Activated naive CD4-positive, alpha-beta T cell treated with anti-CD3 and anti-CD28 coated beads, Interleukin-2, amount 50 U/mL, for 72 hours (primary cell): Measurements from ENCODE around the gene LGR6. TPM values are rescaled to one million over a fixed set of nuclear protein-coding genes. Genes with fewer than 3 reads are reported as not detected.
A peak's percentile ranks its signal among the peaks of the same experiment; 100 is the strongest.

Experiments
- ATAC-seq, 2 donors: fragments of 150-1000 bp; cut with Tn5 transposase; 2 replicates each; pipeline ENCODE4 v1.10.0; 2021; ENCODE audit warnings: mild to moderate bottlenecking in 2 of 2, moderate library complexity in 2 of 2
- DNase-seq, 2 donors: peaks; one replicate each; pipeline ENCODE4 v3.0.0; 2021 to 2022; ENCODE audit warnings: low spot score in 2 of 2
- H3K27ac Mint-ChIP-seq, 2 donors: one replicate each; pipeline ENCODE4 v1.8.0; 2022; ENCODE audit warnings: mild to moderate bottlenecking in 2 of 2, mixed read lengths in 2 of 2
- H3K36me3 Mint-ChIP-seq, 2 donors: one replicate each; pipeline ENCODE4 v1.8.0; 2022; ENCODE audit warnings: mixed read lengths in 2 of 2
- H3K9me3 Mint-ChIP-seq, 2 donors: one replicate each; pipeline ENCODE4 v1.8.0; 2022; ENCODE audit warnings: mixed read lengths in 2 of 2
- total RNA-seq, 2 donors: library from RNA; stranded (reverse); gene quantifications; one replicate each; pipeline ENCODE4 v1.2.3, GENCODE V29; 2022

The LGR6 gene
- total RNA-seq, 2 donors from 2014 or later: 0.14 TPM

DNA sequence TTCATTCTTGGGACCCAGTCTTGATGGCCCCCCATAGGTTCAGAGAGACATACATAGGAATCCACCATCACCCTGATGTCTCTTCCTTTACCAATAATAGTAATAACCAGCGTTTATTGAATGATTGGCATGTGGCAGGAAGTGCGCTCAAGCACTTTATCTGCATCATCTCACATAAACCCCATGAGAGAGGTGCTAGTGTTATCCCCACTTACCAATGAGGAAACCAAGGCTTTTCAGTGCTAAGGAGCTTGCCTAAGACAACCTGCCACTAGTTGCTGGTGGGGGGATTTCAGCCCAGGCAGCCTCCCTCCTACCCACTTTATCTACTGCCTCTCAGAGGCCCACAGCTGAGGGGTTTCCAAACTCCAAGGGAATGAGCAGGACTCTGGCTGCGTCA is 7.7 kb downstream of the LGR6 start:
- no peak for ATAC-seq
- Mint-ChIP-seq H3K9me3 (no peaks in the 10 kb centered on the region), H3K36me3 (no peaks in the 10 kb centered on the region), H3K27ac (no peak overlapping the region)
- no peak for DNase-seq

DNA sequence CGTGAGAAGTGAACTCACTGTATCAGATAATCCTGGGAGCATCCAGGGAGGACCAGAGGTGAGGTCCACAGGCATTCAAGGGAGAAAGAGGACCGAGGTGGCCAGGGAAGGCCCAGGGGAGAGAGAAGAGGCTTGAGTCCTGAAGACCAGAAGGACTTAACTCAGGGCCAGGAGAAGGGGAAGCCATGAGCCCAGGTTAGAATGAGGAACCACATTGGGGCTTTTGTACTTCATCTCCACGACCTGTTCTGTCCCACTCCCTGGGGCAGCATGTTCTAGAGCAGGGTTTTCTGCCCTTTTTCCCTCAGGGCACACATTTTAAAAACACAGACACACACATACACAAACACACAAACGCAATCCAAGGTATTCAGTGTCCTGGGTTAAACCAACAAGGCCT is 8.4 kb downstream of the LGR6 start:
- no peak for DNase-seq
- no peak for ATAC-seq
- no peak overlapping the region for H3K27ac Mint-ChIP-seq
- H3K9me3 Mint-ChIP-seq: no peaks in the 10 kb centered on the region
- no peaks in the 10 kb centered on the region for H3K36me3 Mint-ChIP-seq

DNA sequence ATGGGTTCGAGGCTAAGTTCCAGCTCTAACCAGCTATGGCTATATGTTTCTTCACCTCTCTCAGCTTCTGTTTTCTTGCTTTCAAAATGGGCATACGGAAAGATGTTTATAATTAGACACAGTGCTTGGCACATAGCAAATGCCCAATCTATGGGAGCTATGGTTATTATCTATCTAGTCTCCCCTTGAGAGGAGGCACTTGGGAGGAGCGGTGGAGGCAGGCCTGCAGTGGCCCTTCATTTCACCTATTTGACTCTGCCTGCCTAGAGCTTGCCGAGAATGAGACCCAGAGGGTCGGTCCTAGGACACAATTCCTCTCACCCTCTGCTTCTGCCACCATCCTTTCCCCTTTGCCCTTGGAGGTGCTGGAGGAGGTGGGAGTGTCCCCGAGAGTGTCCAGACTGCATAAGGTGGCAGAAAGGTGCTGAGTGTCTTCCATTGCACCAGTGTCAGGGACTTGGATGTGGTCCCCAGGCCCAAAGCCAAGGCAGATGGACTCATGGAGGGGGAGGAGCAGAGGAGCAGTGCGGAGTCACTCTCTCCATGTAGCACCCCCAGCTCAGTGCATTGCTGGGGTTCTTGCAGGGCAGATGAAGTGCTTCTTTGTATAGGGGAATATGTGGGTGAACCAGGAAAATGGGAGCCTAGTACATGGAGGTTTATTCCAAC is 9.0 kb downstream of the LGR6 start:
- no peaks in the 10 kb centered on the region for H3K36me3 Mint-ChIP-seq
- no peak overlapping the region for H3K27ac Mint-ChIP-seq
- ATAC-seq (no peak), DNase-seq (no peak)
- no peaks in the 10 kb centered on the region for H3K9me3 Mint-ChIP-seq

DNA sequence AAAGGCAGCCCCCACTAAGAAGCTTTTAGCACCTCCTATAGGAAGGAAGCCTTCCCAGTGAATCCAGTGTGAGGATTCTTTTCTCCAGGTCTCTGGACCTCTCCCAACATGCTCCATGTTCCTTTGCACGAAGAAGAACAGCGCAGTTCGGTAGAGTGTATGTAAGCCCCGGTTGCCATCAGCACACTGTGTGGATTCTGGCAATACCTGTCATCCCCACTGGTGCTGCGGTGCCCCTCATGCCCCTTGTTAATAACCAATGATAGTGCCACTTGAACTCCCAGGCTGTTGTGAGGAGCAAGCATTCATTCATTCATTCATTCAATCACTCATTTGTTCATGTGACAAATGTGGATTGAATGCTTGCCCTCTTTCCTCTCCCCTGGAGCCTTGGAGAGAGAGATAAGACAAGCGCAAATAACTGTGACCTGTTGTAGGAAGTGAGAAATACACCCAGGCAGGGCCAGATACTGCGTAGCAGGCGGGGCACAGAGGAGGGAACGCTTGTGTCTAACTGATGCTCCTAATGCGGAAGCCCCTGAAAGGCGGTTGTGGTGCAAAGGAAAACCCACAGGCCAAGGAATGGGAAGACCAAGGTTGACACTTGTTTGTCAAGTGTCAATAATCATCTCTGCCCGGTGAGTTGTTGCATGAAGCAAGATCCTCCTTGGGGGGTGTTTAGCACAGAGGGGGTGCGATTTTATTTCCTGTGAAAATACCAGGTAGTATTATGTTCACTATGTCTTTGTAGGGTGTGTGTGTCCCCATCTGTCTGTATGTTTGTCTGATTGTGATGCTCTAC is 9.8 kb downstream of the LGR6 start:
- no peak for DNase-seq
- Mint-ChIP-seq H3K27ac (no peak overlapping the region), H3K36me3 (no peaks in the 10 kb centered on the region), H3K9me3 (no peaks in the 10 kb centered on the region)
- peak in 1 of 2 donors; percentile 70 for ATAC-seq

DNA sequence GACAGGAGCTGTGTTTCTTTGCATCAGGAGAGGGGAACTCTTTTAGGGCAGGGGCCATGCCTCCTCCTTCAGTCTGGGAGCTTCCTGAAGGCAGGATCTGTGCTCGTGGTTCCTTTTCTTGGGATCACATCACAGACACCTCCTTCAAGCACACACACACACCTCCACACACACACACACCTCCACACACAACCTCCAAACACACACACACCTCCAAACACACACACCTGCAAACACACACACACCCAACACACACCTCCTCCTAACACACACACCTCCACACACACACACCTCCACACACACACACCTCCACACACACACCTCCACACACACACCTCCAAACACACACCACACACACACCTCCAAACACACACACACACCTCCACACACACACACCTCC is 10.5 kb downstream of the LGR6 start:
- ATAC-seq: no peak
- Mint-ChIP-seq H3K9me3 (no peaks in the 10 kb centered on the region), H3K27ac (no peak overlapping the region), H3K36me3 (no peaks in the 10 kb centered on the region)
- no peak for DNase-seq

DNA sequence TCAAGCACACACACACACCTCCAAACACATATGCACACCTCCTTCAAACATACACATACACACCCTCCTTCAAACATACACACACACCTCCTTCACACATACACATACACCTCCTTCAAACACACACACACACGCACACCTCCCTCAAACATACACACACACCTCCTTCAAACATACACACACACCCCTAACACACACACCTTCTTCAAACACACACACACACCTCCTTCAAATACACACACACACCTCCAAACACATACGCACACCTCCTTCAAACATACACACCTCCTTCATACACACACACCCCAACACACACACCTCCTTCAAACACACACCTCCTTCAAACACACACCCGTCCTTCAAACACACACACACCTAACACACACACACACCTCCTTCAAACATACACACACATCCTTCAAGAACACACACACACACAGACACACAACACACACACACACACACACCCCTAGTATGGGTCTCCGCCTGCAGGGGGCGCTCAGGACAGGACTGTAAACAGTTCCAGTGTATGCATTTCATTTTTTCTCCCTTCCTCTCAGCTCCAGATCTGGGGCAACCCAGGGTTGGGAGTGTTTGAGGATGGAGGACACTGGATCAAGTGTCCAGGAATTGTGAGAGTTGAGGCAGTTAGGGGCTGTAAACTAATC is 12.1 kb downstream of the LGR6 start:
- ATAC-seq (peak in 1 of 2 donors; percentile 64), DNase-seq (no peak)
- Mint-ChIP-seq H3K27ac (no peak overlapping the region), H3K9me3 (no peaks in the 10 kb centered on the region), H3K36me3 (no peaks in the 10 kb centered on the region)

DNA sequence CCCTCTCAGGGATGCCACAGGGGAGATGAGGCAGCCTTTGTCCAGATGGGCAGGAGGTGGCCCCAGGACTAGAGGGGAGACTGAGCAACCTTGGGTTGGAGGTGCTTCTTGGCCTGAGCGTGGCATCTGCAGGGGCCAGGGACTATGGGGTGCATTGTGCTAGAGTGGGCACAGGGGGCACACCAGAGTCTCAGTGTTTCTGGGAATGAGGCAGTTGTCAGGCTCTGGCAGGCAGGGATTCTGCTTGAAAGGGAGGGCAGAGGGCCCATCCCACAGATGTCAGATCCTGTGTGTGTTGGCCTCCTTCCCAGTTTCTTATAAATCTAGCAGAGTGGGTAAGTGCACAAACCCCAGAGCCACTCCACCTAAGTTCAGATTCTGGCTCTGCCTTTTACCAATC is 13.7 kb downstream of the LGR6 start:
- H3K36me3 Mint-ChIP-seq: no peaks in the 10 kb centered on the region

DNA sequence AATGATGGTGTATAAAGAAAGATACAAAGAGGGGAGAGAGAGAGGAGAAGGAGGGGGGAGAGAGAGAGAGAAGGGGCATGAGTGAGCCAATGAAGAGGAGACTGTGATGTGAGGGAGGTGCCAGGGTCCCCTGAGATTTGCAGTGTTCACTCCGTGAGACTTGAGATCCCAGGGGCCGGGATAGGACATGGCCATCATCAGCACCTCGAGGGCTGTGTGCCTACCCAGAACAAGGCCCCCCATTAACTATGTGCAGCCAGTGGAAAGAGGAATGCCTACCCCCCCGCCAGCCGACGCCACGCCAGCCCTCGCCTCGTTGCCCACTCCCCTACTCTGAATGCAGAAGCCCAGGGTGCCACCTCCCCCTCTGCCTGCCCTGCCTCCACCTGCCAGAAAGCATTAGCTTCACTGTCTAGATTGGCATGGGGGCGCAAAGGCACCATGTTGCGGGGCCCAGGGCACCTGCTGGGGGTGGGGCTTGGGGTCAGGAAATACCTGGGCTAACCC is 14.8 kb downstream of the LGR6 start:
- Mint-ChIP-seq H3K36me3 (peaks cover 0 to 1% of the 10 kb centered on the region in 2 donors), H3K9me3 (no peaks in the 10 kb centered on the region), H3K27ac (no peak overlapping the region)
- ATAC-seq: no peak
- no peak for DNase-seq

More for the DNA sequence above, 13.7 kb downstream of the LGR6 start:
- DNase-seq (no peak), ATAC-seq (no peak)
- no peaks in the 10 kb centered on the region for H3K9me3 Mint-ChIP-seq
- no peak overlapping the region for H3K27ac Mint-ChIP-seq

DNA sequence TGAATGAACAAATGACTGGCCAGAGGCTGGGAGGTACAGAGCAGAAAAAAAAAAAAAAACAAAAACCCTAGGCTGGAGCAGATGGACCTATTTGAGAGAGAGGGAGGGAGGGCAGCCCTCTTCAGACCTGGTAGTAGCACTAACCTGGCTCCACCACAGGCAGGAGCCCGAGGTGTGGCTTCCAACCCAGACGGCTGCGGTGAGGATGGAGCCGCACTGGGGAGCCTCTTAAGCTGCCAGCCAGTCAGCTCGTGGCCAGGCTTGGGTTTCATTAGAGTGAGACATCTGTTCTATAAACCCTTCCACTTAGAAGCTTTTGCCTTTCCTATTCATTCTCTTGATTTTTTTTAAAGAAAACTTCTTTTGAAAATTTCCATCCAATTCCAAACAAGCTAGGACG is 16.8 kb downstream of the LGR6 start:
- no peak for ATAC-seq
- no peaks in the 10 kb centered on the region for H3K9me3 Mint-ChIP-seq

DNA sequence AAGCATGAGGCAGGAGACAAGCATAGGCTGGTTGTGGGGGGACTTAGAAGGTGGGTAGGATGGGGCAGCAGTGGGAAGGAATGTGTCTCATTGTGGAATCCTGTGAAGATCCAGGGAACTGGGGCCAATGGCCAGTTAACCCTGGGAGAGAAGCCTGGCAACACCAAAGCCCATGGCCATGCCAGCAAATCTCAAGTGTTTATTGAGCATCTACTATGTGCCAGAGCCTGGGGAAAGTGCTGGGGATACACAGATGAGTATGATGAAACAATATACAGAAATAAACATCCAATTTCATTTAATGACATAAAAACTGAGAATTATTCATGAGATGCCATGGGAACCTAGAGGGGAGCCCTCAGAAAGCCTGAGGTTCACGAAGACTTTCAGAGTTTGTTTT is 17.4 kb downstream of the LGR6 start:
- DNase-seq (no peak), ATAC-seq (no peak)
- no peak overlapping the region for H3K27ac Mint-ChIP-seq
- no peaks in the 10 kb centered on the region for H3K9me3 Mint-ChIP-seq
- H3K36me3 Mint-ChIP-seq: peaks cover 0 to 6% of the 10 kb centered on the region in 2 donors

More for the DNA sequence above, 16.8 kb downstream of the LGR6 start:
- H3K27ac Mint-ChIP-seq: no peak overlapping the region
- H3K36me3 Mint-ChIP-seq: peaks cover 0 to 6% of the 10 kb centered on the region in 2 donors
- DNase-seq: no peak

DNA sequence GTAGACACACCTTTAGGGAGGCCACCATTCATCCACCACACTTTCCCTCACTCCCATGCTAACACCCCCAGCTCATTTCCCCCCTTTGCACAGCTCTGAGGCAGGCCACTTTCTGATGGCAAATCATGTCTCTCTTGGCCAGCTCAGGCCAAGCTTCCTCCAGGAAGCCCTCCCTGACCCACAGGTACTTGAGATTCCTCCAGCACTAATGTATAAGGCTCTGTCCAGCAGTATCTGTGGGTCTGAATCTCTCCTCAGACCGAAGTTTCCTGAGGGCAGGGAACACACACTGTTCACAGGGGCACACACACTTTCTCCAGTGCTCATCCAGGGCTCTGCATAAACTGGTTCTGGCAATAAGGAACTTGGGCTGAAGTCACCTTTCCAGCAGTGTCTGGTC is 19.2 kb downstream of the LGR6 start:
- no peaks in the 10 kb centered on the region for H3K9me3 Mint-ChIP-seq
- no peak overlapping the region for H3K27ac Mint-ChIP-seq
- ATAC-seq: no peak
- H3K36me3 Mint-ChIP-seq: peaks cover 0 to 6% of the 10 kb centered on the region in 2 donors
- DNase-seq: no peak

DNA sequence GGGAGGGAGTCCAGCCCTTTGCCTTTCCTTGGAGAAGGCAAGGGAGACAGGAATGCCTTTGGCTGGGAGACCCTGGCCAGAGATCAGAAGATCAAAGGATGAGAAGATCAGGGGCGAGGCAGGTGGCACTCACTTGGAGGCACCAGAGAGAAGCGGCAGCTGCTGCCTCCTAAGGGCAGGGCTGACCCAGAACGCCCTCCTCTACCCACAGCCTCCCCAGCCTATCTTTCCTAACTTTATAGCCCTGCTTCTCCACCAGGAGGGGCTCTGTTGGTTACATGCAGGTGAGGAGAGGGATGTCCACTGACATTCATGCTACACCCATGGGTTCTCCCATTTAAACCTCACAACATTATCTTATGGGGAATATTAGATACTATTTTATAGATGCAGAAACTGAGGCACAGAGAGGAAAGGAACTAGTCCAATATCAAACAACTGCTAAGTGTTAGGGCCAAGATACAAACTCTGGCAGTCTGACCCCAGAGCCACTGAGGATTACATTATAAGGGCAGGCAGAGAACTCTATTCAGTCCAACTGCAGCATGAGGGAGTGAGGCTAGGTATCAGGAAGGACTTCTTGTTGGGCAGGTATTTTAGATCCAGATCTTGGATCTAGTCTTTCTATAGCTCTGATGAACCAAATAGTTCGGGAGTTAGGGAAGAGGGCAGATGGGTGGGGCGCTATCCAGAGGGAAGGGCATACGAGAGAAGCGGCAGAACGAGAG is 19.9 kb downstream of the LGR6 start:
- ATAC-seq: peak in 1 of 2 donors; percentile 61
- DNase-seq: no peak

DNA sequence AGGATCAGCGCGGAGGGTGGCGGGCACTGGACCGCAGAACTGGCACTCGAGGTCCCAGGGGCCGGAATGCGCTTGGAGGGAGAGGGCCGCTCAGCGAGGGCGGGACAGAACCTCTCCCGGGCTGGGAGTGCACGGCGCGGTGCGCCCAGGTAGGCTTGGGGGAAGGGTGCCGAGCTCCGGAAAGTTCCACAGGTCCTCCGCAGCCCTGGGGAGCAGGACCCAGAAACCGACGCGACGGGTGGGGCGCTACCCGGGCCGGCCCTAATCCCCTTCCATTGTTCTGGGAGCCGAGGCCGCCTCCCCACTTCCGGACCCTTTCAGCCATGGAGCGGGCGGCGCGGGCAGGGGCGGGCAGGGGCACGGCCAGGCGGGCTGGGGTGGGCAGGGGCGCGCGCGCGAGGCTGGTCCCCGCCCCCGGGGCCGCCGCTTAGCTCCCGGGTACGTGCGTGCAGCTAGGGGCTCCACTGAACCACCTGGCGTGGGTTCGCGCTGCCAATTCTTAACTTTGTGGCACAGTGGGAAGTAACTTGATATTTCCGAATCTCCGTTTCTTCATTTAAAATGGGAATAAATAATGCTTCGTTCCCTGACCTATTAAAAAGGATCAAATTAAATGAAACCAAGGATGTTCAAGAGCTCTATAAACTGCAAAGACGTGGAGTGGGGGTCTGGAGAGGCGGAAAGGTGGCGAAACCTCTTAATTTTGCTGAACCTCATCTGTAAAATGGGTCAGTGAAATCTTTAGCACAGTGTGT is 20.7 kb downstream of the LGR6 start:
- ATAC-seq (peak in 1 of 2 donors; percentile 28), DNase-seq (no peak)
- Mint-ChIP-seq H3K27ac (no peak overlapping the region), H3K36me3 (peaks cover 0 to 6% of the 10 kb centered on the region in 2 donors), H3K9me3 (no peaks in the 10 kb centered on the region)

More for the DNA sequence above, 19.9 kb downstream of the LGR6 start:
- Mint-ChIP-seq H3K27ac (no peak overlapping the region), H3K36me3 (peaks cover 0 to 6% of the 10 kb centered on the region in 2 donors), H3K9me3 (no peaks in the 10 kb centered on the region)

DNA sequence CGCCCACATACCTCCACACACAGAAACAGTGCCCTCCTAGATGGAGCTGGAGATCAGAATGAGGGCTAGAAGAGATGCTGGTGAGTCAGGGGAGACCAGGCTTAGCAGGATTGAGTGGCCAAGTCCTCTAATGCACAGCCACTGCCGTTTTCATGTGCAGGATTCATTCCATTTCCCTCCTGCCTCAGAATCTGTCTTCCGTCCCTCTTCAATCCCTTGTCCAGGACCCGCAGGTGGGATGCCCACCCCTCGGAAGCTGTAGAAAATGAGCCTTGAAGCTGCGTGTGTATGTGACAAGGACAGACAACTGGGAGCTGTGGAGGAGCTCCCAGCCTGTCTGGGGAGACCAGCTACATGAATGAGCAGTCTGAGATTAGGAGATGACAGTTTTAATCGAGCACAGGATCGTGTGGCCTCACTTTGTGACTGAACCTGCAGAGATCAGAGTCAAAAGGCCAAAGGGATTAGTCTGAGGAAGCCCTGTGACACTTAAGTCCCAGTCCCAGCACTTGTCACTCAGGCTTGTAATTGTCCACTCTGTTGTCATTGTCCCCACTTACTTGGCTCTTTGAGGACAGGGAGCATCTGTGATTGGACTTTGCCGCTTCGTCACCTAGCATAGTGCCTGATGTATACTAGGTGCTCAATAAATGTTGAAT is 22.0 kb downstream of the LGR6 start:
- peaks cover 0 to 6% of the 10 kb centered on the region in 2 donors for H3K36me3 Mint-ChIP-seq
- H3K9me3 Mint-ChIP-seq: no peaks in the 10 kb centered on the region
- ATAC-seq (no peak), DNase-seq (no peak)
- H3K27ac Mint-ChIP-seq: no peak overlapping the region

DNA sequence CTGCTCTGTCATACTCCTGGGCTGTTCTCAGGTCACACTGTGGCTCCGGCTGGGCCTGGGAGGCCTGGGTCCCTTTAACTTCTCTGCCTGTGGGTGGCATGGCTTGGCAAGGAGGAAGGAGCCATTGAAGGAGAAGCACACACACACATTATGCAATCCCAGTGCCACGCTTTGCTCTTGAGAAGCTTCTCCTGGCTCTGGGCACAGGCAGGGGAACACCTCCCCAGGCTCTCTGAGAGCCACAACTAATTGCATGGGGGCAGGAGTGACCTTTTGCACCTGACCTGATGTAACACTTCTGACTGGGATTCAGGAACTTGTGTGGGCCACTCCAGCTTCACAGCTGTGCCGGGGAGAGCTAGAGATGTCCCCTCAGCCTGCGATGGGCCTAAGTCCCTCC is 23.1 kb downstream of the LGR6 start:
- ATAC-seq: no peak
- H3K9me3 Mint-ChIP-seq: no peaks in the 10 kb centered on the region
- H3K36me3 Mint-ChIP-seq: peaks cover 0 to 6% of the 10 kb centered on the region in 2 donors
- DNase-seq: no peak
- no peak overlapping the region for H3K27ac Mint-ChIP-seq
